Measurements from ENCODE around the gene SETD5.

GRCh38 chr3:9386501-9387321 lies 10.7 kb upstream of the SETD5 start:
- TF ChIP-seq, protein P1, sequence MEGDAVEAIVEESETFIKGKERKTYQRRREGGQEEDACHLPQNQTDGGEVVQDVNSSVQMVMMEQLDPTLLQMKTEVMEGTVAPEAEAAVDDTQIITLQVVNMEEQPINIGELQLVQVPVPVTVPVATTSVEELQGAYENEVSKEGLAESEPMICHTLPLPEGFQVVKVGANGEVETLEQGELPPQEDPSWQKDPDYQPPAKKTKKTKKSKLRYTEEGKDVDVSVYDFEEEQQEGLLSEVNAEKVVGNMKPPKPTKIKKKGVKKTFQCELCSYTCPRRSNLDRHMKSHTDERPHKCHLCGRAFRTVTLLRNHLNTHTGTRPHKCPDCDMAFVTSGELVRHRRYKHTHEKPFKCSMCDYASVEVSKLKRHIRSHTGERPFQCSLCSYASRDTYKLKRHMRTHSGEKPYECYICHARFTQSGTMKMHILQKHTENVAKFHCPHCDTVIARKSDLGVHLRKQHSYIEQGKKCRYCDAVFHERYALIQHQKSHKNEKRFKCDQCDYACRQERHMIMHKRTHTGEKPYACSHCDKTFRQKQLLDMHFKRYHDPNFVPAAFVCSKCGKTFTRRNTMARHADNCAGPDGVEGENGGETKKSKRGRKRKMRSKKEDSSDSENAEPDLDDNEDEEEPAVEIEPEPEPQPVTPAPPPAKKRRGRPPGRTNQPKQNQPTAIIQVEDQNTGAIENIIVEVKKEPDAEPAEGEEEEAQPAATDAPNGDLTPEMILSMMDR (conservative IDR thresholded peaks at IDR 0.05 in 1 of 2, IDR thresholded peaks at IDR 0.05 in 1 of 2; ENCODE audit: low read depth in 1 of 2, low read length in 2 of 2) = no peak
- no peak for TF ChIP-seq EZH2 (IDR thresholded peaks at IDR 0.05; ENCODE audit: low read length, missing control alignments)

Measured in fibroblast of lung (primary cell).